Stimulated activated CD8-positive, alpha-beta memory T cell treated with anti-CD3 and anti-CD28 coated beads, Interleukin-4, amount 100 ng/mL, for 1 hour (primary cell): Measurements from ENCODE around the gene PCBP3.
A peak's percentile ranks its signal among the peaks of the same experiment; 100 is the strongest.
"Not testable (repeated sequence)": the region's sequence is repeated elsewhere in the genome, so short reads cannot be mapped to it uniquely, and the experiment has no call there.

Experiments used
- DNase-seq, 2 donors: peaks; one replicate each; pipeline ENCODE4 v3.0.0-alpha.2; 2020; ENCODE audit warnings: low read depth in 2 of 2, low spot score in 1 of 2

The PCBP3 gene

DNA sequence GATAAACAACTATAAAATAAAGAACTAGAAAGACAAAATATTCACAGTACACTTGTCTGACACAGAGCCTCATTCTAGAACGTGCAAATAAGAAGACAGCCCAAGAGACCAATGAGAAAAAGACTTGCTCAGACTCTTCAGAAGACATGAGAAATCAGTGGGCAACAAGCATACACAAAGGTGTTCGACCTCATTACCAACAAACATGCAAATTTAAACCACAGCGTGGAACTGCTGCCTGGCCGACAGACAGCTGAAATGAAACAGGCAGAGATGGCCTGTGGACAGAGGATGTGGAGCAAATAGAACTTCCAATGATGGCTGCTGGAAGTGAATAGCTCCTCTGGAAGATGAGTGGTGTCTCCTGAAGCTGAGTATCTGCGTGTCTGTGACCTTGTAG, 315.7 kb downstream of the PCBP3 start:
- DNase-seq = no peak

DNA sequence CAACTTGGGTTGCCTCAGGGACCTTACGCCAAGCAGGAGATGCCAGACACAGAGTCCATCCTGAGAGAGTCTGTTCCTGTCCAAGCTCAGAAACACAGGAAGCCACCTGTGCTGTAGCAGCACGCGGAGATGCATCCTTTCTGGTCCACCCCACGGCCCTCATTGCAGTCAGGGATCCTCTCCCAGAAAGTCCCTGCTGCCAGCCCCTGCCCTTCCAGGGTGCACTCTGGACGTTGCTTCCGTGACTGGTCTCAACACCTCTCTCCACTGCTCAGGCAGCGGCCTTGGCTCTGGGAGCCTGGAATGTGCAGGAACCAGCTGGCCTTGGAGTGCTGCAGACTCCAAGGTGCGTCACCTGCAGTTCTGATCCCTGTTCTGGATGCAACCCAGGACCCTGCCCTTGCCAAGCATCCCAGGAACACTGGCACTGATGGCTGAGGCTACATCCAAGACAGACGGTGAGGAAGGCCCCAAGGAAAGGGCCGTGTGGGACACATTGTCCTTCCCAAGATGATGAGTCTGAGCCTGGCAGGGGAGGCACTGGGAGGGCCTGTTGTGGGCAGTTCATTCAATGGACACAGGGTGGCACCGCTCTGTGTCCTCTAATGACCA, 316.4 kb downstream of the PCBP3 start:
- no peak for DNase-seq

DNA sequence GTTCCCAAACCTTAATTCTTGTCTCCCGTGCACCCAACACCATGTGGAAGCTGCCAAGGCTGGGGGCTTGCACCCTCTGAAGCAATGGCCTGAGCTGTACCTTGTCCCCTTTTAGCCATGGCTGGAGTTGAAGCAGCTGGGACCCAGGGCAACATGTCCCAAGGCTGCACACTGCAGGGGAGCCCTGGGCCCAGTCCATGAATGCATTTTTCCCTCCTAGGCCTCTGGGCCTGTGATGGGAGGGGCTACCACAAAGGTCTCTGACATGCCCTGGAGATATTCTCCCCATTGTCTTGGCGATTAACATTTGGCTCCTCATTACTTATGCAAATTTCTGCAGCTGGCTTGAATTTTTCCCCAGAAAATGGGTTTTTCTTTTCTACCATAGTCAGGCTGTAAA, 317.9 kb downstream of the PCBP3 start:
- not testable (repeated sequence) for DNase-seq

DNA sequence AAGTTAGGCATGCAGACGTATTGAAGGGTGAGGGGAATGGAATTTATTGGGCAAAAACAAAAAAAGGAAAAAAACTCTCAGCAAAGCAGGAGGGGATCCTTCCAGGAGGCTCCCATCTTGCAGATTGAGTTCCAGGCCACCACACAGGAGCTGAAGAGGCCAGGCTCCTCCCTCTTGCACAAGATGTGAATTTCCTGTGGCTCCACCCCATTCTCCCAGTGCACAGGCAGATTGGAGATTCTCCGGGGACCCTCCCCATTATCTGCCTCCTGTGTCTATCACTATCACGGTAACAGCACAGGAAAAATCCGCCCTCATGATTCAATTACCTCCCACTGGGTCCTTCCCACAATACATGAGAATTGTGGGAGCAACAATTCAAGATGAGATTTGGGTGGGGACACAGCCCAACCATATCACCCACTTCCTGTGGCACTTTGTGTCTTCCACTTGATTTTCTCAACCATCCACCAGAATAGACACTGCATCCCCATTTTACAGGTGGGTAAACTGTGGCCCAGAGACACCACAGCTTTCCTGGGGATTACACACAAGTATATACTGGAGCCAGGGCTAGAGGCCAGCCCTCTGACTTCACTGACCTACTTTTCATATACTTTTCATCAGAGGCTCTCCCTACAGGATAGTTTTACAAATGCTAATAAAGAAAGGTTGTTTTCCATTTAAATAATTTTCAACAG, 319.2 kb downstream of the PCBP3 start:
- no peak for DNase-seq

DNA sequence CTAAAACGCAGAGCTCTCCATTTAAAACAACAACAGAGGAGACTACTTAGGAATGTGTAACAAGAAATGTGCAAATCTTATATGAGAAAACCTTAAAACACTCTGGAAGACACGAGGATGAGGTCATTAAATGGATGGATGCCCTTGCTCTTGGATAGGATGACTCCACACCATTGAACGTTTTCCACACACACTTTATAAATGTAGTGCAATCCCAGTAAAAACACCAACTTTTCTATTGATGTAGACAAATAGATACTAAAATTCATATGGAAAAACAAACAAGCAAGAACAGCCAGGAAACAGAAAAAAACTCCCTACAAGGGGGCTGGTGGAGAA, 319.7 kb downstream of the PCBP3 start:
- no peak for DNase-seq

DNA sequence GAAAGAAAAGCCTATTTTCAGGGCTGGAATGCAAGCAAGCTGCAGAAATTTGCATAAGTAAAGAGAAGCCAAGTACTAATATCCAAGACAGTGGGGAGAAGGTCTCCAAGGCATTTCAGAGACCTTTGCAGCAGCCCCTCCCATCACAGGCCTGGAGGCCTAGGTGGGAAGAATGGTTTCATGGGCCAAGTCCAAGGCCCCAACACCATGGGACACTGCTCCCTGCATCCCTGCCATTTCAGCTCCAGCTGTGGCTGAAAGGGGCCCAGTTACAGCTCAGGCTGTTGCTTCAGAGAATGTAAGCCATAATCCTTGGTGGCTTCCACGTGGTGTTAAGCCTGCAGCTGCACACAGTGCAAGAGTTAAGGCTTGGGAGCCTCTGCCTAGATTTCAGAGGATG, 321.1 kb downstream of the PCBP3 start:
- DNase-seq = no peak

DNA sequence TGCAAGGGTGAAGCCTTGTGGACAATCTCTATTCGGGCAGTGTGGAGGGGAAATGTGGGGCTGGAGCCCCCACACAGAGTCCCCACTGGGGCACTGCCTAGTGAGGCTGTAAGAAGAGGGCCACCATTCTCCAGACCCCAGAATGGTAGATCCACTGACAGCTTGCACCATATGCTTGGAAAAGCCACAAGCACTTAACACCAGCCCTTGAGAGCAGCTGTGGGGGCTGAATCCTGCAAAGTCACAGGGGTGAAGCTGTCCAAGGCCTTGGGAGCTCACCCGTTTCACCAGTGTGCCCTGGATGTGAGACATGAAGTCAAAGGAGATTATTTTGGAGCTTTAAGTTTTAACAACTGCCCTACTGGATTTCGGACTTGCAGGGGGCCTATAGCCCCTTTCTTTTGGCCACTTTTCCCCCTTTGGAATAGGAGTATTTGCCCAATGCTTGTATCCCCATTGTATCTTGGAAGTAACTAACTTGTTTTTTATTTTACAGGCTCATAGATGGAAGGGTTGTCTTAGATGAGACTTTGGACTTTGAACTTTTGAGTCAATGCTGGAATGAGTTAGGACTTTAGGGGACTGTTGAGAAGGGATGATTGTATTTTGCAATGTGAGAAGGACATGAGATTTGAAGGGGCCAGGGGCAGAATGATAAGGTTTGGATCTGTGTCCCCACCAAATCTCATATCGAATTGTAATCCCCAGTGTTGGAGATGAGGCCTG, 321.7 kb downstream of the PCBP3 start:
- no peak for DNase-seq

DNA sequence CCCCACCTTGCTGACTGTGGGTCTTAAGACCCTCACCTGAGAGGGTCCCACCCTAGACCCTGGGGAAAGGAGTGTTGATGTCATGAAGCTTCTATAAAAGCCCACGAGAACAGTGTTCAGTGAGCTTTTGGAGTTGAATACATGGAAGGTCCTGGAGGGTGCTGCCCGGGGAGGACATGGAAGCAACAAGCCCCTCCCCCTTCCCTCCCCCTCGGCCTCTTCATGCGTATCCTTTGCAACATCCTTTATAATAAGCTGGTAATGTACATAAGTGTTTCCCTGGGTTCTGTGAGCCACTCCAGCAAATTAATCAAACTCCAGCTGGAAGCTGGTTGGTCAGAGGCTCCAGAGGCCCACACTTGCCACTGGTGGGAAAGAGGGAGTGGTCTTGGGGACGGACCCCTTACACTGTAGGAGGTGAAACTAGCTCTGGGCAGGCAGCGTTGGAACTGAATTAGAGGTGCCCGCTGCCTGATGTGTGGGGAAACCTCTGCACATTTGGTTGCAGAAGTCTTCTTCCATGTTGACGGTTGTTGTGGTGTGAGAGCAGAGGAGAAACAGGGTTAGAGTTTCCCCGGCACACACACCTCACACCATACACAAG, 323.4 kb downstream of the PCBP3 start:
- DNase-seq = no peak

DNA sequence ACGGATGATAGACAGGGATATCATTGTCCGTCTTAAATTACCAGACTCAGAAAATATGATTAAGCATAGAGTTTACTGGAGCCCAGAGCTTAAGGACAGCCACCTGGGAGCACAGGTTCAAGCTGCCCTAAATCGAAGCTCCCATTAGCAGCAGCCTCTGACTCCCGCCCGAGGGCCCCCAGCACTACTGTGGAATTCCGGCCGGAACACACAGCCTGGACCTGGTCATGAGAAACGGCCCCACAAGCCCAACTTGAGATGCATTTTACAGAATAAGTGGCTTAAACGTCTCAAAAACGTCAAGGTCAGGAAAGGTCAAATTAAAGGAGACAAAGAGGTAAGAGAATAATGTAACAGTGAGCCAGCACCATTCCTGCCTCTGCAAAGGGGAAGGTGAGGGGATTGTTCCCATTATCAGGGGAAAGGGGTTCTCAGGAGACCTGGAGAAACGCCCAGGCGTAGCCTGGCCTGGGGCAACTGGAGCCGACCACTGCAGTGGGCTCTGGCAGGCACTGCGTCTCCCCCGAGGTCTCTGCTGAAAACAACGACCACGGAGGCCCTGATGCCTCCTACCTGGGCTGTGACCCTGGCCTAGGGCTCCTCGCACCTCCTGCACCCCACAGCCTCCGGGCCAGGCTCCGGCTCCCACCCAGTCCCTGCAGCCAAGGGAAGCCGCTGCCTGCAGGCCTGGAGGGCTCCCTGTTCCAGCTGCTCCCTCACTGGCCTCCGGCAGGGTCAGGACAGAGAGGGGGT, 326.6 kb downstream of the PCBP3 start:
- no peak for DNase-seq

DNA sequence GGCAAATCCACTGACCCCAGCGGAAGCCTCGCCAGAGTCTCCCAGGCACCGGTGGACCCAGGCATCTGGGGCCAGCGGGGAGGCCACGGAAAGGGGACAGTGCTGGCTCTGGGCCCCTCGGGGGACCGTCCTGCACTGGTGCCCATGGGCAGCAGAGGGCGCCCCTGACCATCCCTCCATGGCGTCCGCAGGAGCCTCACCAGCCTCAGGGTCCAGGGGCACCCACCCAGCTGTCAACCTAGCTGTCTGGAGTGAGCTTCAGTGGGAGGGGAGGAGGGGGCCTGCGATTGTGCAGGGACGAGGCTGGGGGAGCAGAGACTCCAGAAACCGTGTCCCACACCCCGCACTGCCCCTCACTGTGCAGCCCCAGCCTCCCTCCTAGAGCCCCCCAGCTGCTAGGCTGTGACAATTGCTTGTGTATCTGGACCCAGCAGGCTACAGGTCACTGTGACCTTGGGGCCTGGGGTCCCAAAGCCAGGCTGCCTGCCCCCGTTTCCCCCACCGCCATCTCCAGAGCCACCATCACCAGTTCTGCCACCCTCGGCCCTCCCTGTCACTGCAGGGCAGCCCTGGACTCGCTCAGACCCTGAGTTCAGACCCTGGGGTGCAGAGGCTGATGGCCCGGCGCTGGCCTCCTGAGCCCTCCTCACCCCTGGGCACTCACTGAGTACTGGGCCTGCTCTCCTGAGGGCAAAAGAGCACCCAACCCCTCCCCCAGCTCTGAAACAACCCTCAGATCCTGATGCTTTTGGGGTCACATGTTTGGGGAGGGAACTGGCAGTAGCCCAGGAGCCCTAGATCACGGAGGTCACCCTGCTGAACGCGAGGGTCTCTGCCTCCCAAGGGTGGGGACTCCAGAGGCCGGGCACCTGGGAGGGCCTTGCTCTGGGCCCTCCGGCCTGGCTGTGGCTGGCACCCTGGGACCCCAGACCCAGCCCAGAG, 327.4 kb downstream of the PCBP3 start:
- DNase-seq = no peak

DNA sequence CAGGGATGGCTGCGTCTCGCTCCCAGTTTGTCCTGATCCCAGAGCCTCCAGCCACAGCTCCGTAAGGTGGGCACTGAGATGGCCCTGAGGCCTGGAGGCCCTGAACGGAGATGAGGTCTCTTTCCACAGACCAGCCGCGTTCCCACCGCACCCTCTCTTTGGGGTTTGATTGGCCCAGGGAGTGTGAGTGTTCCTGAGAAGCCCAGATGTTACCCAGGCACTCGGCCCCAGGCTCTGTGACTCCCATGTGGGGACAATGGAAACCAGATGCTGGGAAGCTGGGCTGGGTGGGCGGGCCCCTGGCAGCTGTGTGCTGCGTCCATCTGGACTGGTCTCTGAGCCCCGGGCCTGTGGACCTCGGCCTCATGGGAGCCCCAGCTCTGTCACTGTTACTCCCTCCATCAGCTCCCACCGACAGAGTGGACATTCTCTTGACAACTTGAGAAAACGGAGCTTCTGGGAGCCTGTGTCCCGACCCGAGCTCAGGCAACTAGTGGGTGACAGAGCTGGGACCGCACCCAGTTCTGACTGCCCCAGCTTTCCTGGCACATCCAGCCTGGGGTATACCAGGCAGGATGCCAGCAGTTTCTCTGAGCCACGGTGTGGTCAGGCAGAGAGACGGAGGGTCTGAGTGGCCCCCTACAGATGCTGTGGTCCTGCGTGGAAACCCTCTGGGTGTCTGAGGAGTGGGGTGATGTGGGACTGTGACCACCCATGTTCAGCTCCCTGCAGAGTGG, 328.3 kb downstream of the PCBP3 start:
- no peak for DNase-seq

DNA sequence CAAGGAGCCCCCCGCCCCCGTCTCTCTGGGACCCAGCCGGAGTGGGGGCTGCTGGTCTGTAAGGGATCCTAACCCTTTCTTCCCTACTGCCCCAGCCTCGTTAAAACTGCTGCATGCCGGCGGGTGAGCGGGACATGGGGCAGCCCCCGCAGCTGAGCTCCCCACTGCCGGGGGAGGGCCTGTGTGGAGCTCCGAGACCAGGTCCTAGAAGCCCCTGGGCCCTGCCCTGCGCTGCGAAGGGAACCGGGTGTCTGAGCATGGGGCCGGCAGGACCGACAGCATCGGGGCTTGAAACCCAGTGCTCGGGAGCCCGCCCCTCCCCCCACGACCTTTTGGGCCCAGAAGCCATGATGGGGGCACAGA, 328.8 kb downstream of the PCBP3 start:
- DNase-seq = no peak

DNA sequence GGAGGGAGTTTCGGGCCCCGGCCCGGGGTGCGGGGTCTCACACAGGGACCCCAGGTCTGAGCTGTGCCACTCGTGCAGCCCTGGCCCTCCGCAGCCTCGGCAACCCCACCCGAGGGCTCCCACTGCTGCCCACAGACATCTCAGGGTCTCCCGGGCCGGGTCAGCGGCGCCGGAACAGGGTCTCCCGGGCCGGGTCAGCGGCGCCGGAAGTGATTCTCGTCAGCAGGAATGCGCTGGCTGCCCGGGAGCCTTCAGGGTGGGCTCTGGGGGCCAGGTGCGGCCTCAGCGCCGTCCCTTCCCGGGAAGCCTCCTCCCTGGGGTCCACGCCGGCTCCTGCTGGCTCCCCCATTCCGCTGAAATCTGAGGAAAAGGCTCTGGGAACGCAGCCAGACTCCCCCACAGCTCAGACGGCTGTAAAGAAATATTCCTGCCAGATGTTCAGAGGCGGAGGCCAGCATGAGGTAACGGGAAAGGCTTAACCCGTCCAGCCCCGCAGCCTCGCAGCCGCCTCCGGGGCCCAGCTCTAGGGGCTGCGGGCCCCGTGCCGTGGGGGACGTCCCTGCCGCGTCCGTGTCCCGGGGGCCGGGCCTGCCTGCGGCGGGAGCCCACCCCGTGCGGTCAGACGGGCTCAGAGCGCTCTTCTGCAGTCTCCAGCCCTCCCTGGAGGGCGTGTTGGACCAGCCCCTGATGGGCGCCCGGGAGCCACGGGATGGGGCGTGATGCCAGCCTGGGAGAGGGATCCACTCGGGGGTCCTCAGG, 329.4 kb downstream of the PCBP3 start:
- DNase-seq = no peak

DNA sequence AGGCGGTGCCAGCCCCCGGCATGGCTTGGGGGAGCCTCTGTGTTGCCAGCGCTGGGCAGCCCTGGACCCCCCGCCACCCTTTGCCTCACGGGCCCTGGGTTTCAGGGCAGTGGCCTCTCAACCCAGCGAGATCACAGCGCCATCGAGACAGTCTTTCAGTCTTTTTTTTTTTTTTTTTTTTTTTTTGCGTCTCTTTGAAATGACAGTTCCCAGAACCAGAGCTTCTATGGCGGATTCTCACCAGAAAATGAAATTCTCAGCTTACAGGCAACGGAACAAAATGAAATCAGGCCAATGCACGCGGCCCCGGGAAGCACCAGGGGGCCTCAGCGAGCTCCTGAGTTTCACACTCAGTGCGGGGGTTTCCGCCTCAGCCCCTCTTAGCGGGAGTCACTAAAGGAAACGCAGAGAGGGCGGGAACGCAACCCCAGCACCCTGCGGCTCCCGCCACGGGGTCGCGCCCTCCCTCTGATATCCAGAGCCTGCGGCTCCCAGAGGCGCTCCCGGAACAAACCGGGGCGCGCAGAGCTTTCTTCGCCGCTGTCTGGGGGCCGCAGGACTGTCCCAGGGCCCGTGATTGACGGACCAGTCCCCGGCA, 330.0 kb downstream of the PCBP3 start:
- DNase-seq = peak; percentile 58 to 75

DNA sequence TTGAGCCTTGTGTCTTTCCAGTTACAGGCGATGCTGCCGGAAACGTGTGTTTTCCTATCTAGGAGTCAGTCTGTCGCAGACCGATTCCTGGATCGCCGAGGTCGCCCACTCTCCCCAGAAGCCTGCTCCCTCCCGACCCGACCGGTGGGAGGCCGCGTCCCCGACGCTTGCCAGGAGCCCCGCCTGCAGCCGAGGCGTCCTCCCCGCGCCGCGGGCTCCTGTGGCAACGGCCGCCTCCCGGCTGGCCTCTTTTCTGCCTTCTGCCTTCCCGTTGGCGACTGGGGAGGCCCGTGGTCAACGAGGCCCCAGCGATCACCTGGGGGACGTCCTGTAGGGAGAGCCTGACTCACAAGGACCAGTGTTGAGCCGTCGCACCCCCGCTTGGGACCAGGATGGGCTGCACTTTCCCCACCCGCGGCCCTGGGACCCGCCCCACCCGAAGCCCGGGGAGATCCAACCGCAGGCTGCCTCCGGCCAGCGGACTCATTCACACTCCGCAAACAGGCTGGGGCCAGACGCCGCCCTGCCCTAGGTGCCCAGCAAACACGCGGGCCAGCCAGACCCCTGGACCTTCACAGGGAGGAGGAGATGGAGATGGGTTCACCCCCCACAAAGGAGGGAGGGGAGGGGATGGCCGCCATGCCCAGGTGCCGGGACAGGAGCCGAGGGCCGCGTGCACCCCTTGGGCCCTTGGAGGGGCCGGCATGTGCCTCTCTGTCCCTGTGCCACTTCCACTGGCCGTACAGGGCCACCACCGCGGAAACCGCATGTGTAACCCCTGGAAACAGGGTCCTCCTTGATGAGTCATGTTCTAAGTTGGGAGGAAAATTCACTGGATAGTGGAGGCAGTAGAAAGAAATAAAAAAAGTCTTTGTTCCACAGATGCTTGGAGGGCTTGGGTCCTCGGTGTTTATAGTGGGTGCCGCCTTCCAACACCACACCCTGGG, 330.8 kb downstream of the PCBP3 start:
- no peak for DNase-seq

DNA sequence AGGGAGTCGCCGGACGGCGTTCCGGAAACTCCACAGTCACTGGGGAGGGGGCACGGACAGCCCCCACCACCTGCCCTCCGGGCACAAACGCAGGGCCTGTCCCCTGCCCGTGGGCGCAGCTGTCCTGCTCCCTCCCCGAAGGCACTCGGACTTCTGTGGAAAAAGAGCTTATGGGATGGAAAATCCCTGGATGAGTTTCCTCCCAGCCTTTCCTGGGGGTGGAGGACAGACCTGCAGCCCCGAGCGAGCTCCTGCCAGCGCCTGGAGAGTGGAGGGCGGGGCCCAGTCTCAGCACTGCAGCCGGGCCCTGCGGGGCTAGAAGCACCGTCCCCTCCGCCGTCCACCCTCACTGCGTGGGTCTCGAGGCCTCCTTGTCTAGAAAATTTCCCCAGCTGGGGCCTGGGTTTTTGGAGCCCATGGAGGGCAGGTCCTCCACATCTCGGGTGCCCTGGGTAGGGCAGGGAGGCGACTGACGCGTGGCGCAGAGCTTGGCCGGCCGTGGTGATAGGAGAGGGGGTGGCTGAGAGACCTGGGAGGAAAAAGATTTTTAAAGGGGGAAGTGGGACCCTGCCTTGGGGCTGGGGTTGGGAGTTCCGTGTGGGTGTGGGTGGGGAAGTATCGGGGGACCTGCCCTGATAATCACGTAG, 331.6 kb downstream of the PCBP3 start:
- no peak for DNase-seq
